Tibial nerve (tissue), 4 donors: ENCODE data around the gene TOM1L2.

Experiments used
- EP300 ChIP-seq, 2 donors: sonication (generic); formaldehyde crosslinking; IDR thresholded peaks; one replicate each; pipeline ENCODE4 v1.6.1; 2017; ENCODE audit warnings: antibody characterized with exemption in 2 of 2, mild to moderate bottlenecking in 1 of 2
- POLR2A ChIP-seq, 2 donors: fragments of 450-650 bp; IDR thresholded peaks; one replicate each; pipeline ENCODE4 v1.6.1; 2017; ENCODE audit warnings: antibody characterized with exemption in 2 of 2, mild to moderate bottlenecking in 2 of 2, moderate library complexity in 2 of 2
- TF ChIP-seq, protein P1 (sequence below), 5 experiments: fragments of 200-600 bp in 3 of 5; fragments of 450-650 bp in 2 of 5; sonication (generic) in 3 of 5; IDR thresholded peaks; one replicate each; pipeline ENCODE4 v1.5.1; 2016 to 2019; ENCODE audit warnings: antibody characterized with exemption in 5 of 5, mild to moderate bottlenecking in 3 of 5, moderate library complexity in 2 of 5

DNA sequence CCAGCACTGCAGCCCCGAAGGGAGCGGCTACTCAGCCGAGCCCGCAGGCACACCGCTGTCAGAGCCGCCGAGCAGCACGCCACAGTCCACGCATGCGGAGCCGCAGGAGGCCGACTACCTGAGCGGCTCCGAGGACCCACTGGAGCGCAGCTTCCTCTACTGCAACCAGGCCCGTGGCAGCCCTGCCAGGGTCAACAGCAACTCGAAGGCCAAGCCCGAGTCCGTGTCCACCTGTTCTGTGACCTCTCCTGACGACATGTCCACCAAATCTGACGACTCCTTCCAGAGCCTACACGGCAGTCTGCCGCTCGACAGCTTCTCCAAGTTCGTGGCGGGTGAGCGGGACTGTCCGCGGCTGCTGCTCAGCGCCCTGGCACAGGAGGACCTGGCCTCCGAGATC is 177.8 kb downstream of the TOM1L2 start:
- TF ChIP-seq POLR2A (IDR thresholded peaks at IDR 0.05): no peak
- TF ChIP-seq, protein P1, sequence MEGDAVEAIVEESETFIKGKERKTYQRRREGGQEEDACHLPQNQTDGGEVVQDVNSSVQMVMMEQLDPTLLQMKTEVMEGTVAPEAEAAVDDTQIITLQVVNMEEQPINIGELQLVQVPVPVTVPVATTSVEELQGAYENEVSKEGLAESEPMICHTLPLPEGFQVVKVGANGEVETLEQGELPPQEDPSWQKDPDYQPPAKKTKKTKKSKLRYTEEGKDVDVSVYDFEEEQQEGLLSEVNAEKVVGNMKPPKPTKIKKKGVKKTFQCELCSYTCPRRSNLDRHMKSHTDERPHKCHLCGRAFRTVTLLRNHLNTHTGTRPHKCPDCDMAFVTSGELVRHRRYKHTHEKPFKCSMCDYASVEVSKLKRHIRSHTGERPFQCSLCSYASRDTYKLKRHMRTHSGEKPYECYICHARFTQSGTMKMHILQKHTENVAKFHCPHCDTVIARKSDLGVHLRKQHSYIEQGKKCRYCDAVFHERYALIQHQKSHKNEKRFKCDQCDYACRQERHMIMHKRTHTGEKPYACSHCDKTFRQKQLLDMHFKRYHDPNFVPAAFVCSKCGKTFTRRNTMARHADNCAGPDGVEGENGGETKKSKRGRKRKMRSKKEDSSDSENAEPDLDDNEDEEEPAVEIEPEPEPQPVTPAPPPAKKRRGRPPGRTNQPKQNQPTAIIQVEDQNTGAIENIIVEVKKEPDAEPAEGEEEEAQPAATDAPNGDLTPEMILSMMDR (IDR thresholded peaks at IDR 0.05): no peak
- no peak for TF ChIP-seq EP300 (IDR thresholded peaks at IDR 0.05)
